GM19043 (cell line): ENCODE results near the gene SSTR4.
"Not testable (repeated sequence)": the region's sequence is repeated elsewhere in the genome, so short reads cannot be mapped to it uniquely, and the experiment has no call there.

Experiments
- ATAC-seq: cut with Tn5 transposase; IDR thresholded peaks from one replicate; pipeline ENCODE4 v1.9.1; 2021; ENCODE audit warnings: low read depth; ENCODE audit not compliant: unreplicated experiment

Gene SSTR4

GRCh38 chr20:23017516-23017915 is 17.6 kb upstream of the SSTR4 start:
- no peak for ATAC-seq

GRCh38 chr20:23018432-23018831 is 16.7 kb upstream of the SSTR4 start:
- no peak for ATAC-seq

DNA sequence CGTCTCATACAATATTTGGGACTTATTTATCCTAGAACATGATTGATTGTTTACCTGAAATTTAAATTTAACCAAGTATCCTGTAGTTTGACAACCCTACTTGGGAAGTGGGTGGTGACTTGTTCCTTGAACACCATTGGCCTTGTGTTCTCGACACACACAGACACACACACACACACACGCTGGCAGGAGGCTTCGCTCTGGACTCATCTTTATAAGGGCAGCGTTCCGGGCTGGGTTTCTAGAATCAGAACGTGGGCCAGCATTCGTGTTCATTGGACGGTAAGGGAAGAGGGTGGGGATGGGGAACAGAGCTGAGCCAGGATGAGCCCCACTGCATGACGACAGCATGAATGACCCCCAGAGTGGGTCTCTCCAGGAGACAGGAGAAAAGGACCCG is 16.2 kb upstream of the SSTR4 start:
- no peak for ATAC-seq

GRCh38 chr20:23019403-23019802 is 15.7 kb upstream of the SSTR4 start:
- no peak for ATAC-seq

DNA sequence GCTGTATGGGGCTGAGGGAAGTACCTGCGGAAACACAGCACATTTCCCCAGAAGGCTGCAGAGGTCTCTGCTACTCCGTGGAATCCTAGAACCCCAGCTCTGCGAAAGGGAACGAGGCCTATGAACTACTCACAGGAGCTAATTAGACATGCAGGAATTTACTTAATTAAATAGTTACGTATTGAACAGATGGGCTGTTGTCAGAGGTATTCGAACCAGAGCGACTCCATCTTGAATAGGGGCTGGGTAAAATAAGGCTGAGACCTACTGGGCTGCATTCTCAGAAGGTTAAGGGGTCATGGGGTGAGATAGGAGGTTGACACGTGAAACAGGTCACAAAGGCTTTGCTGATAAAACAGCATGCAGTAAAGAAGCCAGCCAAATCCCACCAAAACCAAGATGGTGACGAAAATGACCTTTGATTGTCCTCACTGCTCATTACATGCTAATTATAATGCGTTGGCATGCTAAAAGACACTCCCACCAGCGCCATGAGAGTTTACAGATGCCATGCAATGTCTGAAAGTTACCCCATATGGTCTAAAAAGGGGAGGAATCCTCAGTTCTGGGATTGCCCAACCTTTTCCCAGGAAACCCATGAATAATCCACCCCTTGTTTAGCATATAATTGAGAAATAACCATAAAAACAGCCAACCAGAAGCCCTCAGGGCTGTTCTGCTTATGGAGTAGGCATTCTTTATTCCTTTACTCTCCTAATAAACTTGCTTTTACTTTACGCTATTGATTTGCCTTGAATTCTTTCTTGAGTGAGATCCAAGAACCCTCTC is 14.7 kb upstream of the SSTR4 start:
- no peak for ATAC-seq

GRCh38 chr20:23021541-23021940 is 13.6 kb upstream of the SSTR4 start:
- ATAC-seq: no peak

DNA sequence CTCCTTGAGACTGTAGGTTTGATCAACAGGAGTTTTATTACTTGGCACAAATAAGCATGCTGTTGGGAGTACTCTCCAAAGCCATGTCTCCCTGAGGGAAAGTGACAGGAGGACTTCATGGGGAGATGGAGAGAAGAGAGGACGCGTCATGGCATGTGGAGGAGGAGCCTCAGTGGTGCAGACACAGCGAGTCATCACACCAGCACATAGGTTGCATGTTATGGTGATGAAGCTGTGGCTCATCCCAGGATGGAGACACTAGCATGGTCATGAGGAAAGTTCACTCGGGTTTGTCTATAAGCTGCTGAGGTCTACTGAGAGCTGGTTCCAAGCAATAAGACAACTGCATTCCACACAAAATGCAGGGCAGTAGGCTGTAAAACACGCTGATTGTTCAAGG is 13.2 kb upstream of the SSTR4 start:
- no peak for ATAC-seq

- ATAC-seq: no peak
Measured at GRCh38 chr20:23022849-23023248, 12.3 kb upstream of the SSTR4 start.

DNA sequence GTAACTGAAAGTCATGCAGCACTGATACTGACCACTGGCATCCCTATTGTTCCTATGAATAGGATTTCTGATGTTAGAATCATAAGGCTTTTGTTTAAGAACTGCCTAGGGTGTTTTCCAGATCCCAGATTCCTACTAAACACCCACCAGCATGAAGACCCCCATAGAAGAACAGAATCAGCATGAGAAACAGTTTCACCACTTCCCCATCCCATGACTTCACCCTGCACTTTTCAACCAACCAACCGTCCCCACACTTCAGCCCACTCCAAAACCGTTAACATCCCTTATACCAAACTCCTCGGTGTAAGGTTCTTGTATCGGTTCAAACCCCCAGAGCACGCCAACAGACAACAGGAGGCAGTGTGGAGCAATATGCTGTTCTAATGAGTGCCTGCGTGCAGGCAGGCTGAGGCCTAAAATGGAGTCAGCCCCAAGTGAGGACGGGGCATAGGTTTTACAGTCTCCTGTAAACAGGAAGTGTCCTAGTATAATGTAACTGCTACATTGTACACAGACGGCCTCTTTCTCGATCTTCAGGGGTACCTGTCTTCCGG is 11.4 kb upstream of the SSTR4 start:
- no peak for ATAC-seq

- no peak for ATAC-seq
Measured at GRCh38 chr20:23024701-23025100, 10.4 kb upstream of the SSTR4 start.

GRCh38 chr20:23025503-23025902 is 9.6 kb upstream of the SSTR4 start:
- ATAC-seq: not testable (repeated sequence)

DNA sequence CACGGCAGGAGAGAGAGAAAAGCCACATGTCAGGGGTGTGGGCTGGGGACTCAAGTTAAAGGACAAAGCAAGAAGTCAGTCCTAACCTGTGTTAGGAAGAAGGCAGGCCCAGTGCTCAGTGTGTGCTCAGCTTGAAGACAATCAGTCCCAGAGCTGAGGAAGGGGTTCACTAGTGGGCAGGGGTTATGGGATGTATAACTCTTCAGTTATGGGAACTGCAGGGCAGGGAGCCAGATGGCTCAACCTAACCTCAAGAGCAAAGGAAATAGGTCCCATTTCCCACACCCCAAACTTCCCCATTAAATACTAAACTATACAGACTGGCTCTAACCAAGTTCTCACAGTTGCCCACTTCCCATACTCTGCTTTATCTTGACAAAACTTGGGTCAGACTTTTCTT is 7.4 kb upstream of the SSTR4 start:
- no peak for ATAC-seq

DNA sequence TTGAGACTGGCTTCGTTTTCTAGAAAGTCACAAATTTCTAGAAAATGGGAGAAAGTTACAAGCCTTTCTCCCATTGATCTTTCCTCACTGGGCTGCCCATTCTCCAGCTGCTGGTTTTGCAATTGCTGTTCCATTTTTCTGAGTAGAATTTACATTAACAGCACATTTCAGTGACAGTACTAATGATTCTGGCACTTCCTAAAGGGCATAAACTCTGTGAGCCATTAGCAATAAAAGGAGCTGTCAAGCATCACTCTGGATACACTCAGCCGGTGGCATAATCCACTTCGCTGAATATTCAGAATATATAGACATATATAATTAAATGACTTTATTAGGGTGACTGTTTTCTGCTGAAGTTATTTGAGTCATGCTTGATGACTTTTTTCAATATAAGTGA is 6.7 kb upstream of the SSTR4 start:
- ATAC-seq: no peak

DNA sequence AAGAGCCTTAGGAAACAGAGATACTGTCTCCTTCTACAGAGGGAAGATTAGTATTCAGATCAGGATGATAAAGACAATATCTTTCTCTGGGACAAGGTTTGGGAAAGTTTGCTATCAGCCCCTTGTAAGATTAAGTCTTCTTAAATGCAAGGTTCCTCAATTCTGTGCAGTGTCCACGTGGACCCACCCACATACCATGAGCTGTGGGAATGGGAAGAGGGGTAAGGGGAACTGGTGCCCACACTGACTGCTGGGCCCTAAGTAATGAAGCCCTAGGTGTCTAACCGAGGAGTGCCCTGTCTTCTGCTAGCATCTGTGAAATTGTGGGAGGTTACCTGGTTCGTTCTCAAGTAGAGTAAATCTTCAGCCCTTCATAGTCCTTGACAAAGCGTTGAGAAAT is 5.8 kb upstream of the SSTR4 start:
- ATAC-seq: no peak

DNA sequence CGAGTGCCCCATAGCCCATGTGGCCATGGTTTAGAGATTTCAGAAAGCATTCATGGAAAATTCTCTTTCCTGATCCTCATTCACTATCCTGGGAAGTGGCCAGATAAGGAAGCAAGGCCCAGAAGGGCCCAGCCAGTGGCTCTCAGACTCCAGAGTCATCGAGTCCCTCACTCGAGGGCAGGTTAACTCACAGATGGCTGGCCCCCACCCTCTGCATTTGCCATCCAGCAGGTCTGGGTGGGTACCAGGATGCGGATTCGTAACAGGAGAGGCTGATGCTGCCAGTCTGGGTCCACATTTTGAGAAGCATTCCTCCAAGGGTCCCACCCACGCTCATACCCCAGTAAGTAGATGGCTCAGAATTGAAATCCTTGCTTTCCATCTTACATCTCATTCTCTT is 3.8 kb upstream of the SSTR4 start:
- no peak for ATAC-seq

GRCh38 chr20:23032056-23032749 is 2.9 kb upstream of the SSTR4 start:
- ATAC-seq: no peak

- ATAC-seq: no peak
Measured at GRCh38 chr20:23032750-23033078, 2.4 kb upstream of the SSTR4 start.

GRCh38 chr20:23033918-23034317 is 1.2 kb upstream of the SSTR4 start:
- ATAC-seq: no peak

GRCh38 chr20:23035731-23036130 is 619 bp downstream of the SSTR4 start:
- no peak for ATAC-seq

- no peak for ATAC-seq
Measured at GRCh38 chr20:23036371-23036770, 1.3 kb downstream of the SSTR4 start.

DNA sequence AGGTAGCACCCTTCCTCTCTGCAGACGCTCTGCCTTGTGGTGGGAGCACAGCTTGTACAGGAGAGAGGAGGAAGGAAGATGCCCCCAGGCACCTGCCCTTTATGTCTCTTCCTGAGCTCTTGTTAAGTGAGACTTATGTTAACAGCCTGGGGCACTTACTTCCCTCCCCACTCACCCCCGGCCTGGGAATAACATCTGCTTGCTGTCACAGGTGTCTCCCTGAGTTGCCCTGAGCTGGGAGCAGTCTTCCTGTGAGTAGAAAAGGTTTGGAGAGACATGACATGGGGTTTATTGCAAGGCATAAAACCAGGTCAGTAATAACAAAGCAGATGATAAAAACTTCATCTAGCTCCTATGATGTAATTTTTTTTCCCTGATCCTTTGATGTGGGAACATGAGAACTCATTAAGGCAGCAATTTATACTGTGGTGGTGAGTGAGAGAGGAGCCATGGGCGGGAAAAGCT is 1.9 kb downstream of the SSTR4 start:
- ATAC-seq: no peak
